SH-SY5Y (cell line): Measurements from ENCODE around the gene ARID5A.

Experiments
- GATA2 ChIP-seq: IDR thresholded peaks from 2 replicates; pipeline ENCODE4 v1.6.1; 2011; ENCODE audit warnings: mild to moderate bottlenecking, low read depth, low read length
- GATA3 ChIP-seq: IDR thresholded peaks from 2 replicates; pipeline ENCODE4 v1.6.1; 2011; ENCODE audit warnings: low read depth, mild to moderate bottlenecking, low read length, moderate library complexity

- no peak for TF ChIP-seq GATA2
- no peak for TF ChIP-seq GATA3
Measured at GRCh38 chr2:96549466-96549785, 12.9 kb downstream of the ARID5A start.
